OCI-LY1 (cell line): ENCODE results near the gene ARHGAP18.

Experiments
- H2AFZ ChIP-seq: fragments of 200-600 bp; sonication (generic), shearing (Covaris generic); 2 replicates; pipeline ENCODE4 v1.6.0; 2014; ENCODE audit warnings: antibody characterized with exemption, mild to moderate bottlenecking, low read length
- H3F3A ChIP-seq: fragments of 200-600 bp; sonication (generic), shearing (Covaris generic); 2 replicates; pipeline ENCODE4 v1.6.0; 2014; ENCODE audit warnings: mild to moderate bottlenecking, antibody characterized with exemption, low read length, moderate library complexity; ENCODE audit not compliant: insufficient read depth
- H3K27ac ChIP-seq: fragments of 200-600 bp; sonication (generic); 2 replicates; pipeline ENCODE4 v1.5.1; 2014; ENCODE audit warnings: low read length, mixed run types, mild to moderate bottlenecking, low read depth; ENCODE audit not compliant: poor library complexity, severe bottlenecking
- H3K27me3 ChIP-seq: fragments of 200-600 bp; sonication (generic); 2 replicates; pipeline ENCODE4 v1.6.0; 2014; ENCODE audit warnings: antibody characterized with exemption, mild to moderate bottlenecking, low read length, moderate library complexity; ENCODE audit not compliant: insufficient read depth
- H3K36me3 ChIP-seq: fragments of 200-600 bp; sonication (generic); 2 replicates; pipeline ENCODE4 v1.6.1; 2014; ENCODE audit warnings: mild to moderate bottlenecking, antibody characterized with exemption, low read length, moderate library complexity, mixed read lengths; ENCODE audit not compliant: insufficient read depth
- H3K4me1 ChIP-seq: fragments of 200-600 bp; sonication (generic); 2 replicates; pipeline ENCODE4 v1.5.1; 2014; ENCODE audit warnings: mild to moderate bottlenecking, low read length, moderate library complexity; ENCODE audit not compliant: insufficient read depth, severe bottlenecking
- H3K4me2 ChIP-seq: fragments of 200-600 bp; sonication (generic), shearing (Covaris generic); 2 replicates; pipeline ENCODE4 v1.6.1; 2014; ENCODE audit warnings: low read length
- H3K4me3 ChIP-seq: fragments of 200-600 bp; sonication (generic); 2 replicates; pipeline ENCODE4 v1.5.1; 2014; ENCODE audit warnings: low read length, low read depth, mild to moderate bottlenecking, mixed read lengths; ENCODE audit not compliant: poor library complexity, severe bottlenecking
- H3K79me2 ChIP-seq: fragments of 200-600 bp; shearing (Covaris generic); 2 replicates; pipeline ENCODE4 v1.6.1; 2016; ENCODE audit warnings: mixed run types, low read length, mixed read lengths; ENCODE audit not compliant: insufficient read depth
- H3K9ac ChIP-seq: fragments of 200-600 bp; sonication (generic), shearing (Covaris generic); 2 replicates; pipeline ENCODE4 v1.6.1; 2014; ENCODE audit warnings: mild to moderate bottlenecking, low read length, mixed read lengths
- H3K9me2 ChIP-seq: fragments of 200-600 bp; sonication (generic), shearing (Covaris generic); 2 replicates; pipeline ENCODE4 v1.6.1; 2014; ENCODE audit warnings: low read depth, mild to moderate bottlenecking, low read length, mixed read lengths
- H3K9me3 ChIP-seq: fragments of 200-600 bp; shearing (Covaris generic); 2 replicates; pipeline ENCODE4 v1.6.1; 2014; ENCODE audit warnings: low read length, mixed read lengths
- H4K20me1 ChIP-seq: fragments of 200-600 bp; sonication (generic), shearing (Covaris generic); 2 replicates; pipeline ENCODE4 v1.6.0; 2016; ENCODE audit warnings: mild to moderate bottlenecking, low read length; ENCODE audit not compliant: insufficient read depth
- CTCF ChIP-seq: fragments of 200-600 bp; sonication (generic), shearing (Covaris generic); IDR thresholded peaks from 2 replicates; pipeline ENCODE4 v1.5.1; 2017; ENCODE audit warnings: mild to moderate bottlenecking, antibody characterized with exemption, low read length, moderate library complexity, mixed read lengths
- EZH2 ChIP-seq: fragments of 200-600 bp; sonication (generic), shearing (Covaris generic); IDR thresholded peaks from 2 replicates; pipeline ENCODE4 v1.8.0; 2017; ENCODE audit warnings: borderline replicate concordance, mixed run types, mild to moderate bottlenecking, antibody characterized with exemption, low read length, moderate library complexity, mixed read lengths

Gene ARHGAP18

GRCh38 chr6:129608886-129609537 lies 101.0 kb downstream of the ARHGAP18 start:
- Histone ChIP-seq H3K4me2 (no peak overlapping the region), H3K27me3 (no peaks in the 10 kb centered on the region), H3F3A (no peaks in the 10 kb centered on the region), H3K27ac (no peak overlapping the region), H2AFZ (no peak overlapping the region), H4K20me1 (no peaks in the 10 kb centered on the region), H3K79me2 (no peaks in the 10 kb centered on the region), H3K9me2 (no peaks in the 10 kb centered on the region), H3K4me1 (no peaks in the 10 kb centered on the region), H3K4me3 (no peak overlapping the region), H3K9me3 (no peaks in the 10 kb centered on the region), H3K36me3 (no peaks in the 10 kb centered on the region), H3K9ac (no peak overlapping the region)
- TF ChIP-seq EZH2 (no peak), CTCF (no peak)

GRCh38 chr6:129607581-129608186 lies 102.3 kb downstream of the ARHGAP18 start:
- H3K9ac ChIP-seq, result no peak overlapping the region
- H2AFZ ChIP-seq, result no peak overlapping the region
- H3K9me2 ChIP-seq, result no peaks in the 10 kb centered on the region
- no peaks in the 10 kb centered on the region for H3F3A ChIP-seq
- H4K20me1 ChIP-seq, result no peaks in the 10 kb centered on the region
- no peak for TF ChIP-seq CTCF
- no peak for TF ChIP-seq EZH2
- H3K4me3 ChIP-seq, result no peak overlapping the region
- no peaks in the 10 kb centered on the region for H3K36me3 ChIP-seq
- no peaks in the 10 kb centered on the region for H3K4me1 ChIP-seq
- H3K4me2 ChIP-seq, result no peak overlapping the region
- no peaks in the 10 kb centered on the region for H3K9me3 ChIP-seq
- no peaks in the 10 kb centered on the region for H3K27me3 ChIP-seq
- H3K27ac ChIP-seq, result no peak overlapping the region
- H3K79me2 ChIP-seq, result no peaks in the 10 kb centered on the region

- H4K20me1 ChIP-seq, result no peaks in the 10 kb centered on the region
- H3K27ac ChIP-seq, result no peak overlapping the region
- no peaks in the 10 kb centered on the region for H3F3A ChIP-seq
- no peaks in the 10 kb centered on the region for H3K36me3 ChIP-seq
- TF ChIP-seq CTCF, result no peak
- TF ChIP-seq EZH2, result no peak
- no peaks in the 10 kb centered on the region for H3K79me2 ChIP-seq
- no peaks in the 10 kb centered on the region for H3K4me1 ChIP-seq
- H2AFZ ChIP-seq, result no peak overlapping the region
- H3K9me3 ChIP-seq, result no peaks in the 10 kb centered on the region
- H3K4me3 ChIP-seq, result no peak overlapping the region
- H3K9me2 ChIP-seq, result no peaks in the 10 kb centered on the region
- no peaks in the 10 kb centered on the region for H3K27me3 ChIP-seq
- H3K9ac ChIP-seq, result no peak overlapping the region
- H3K4me2 ChIP-seq, result no peak overlapping the region
These were observed 103.3 kb downstream of the ARHGAP18 start for GRCh38 chr6:129606664-129607063.
